Coronary artery (tissue), 2 donors: ENCODE data around the gene CYB561D2.

Source experiments
- DNase-seq: peaks from one replicate; pipeline ENCODE4 v3.0.0-alpha.2; 2017; ENCODE audit warnings: low spot score
- H3K27ac ChIP-seq, 2 donors: fragments of 200-600 bp; sonication (generic); one replicate each; pipeline ENCODE4 v1.5.1; 2016 to 2019
- H3K4me3 ChIP-seq: fragments of 200-600 bp; sonication (generic); 2 replicates; pipeline ENCODE4 v1.5.1; 2016; ENCODE audit warnings: mild to moderate bottlenecking, moderate library complexity
- TF ChIP-seq, protein P1 (sequence below): fragments of 200-600 bp; sonication (generic); IDR thresholded peaks from one replicate; pipeline ENCODE4 v1.5.1; 2019; ENCODE audit warnings: antibody characterized with exemption

CYB561D2 gene

DNA sequence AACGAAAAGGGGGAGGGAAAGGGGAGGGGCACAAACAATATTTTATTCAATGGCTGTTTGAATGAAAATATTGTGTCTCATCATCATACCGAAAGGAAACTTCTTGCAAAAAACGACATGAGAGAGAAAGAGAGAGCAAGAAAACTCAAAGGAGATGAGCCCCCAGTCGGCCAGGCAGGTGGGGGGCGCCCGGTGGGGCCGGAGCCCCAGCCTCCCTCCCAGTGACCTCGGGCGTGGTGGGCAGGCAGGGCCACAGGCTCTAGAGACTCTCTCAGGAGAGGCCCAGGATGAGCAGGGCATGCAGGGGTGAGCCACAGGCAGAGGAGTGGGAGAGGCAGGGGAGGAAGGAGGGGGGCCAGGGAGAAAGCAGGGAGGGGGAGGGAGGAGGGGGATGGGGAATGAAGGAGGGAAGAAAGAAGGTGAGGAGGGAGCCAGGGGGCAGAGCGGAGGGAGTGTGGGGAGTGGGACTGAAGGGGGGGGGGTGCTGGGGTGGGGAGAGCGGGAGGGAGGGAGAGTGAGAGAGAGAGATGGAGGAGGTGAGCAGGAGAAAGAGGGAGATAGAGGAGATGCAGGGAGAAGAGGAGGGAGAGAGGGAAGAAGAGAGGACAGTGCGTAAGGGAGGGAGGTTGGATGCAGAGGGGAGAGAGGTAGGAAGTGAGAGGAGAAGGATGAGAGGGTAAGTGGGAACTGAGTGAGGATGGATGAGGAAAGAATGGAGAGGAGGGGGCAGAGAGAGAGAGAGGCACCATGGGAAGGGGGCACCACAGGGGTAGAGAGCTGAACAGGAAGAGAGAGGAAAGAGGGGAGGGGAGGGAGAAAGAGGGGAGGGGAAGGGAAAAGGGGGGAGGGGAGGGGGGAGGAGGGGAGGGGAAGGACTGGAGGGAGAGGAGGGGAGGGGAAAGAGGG, 22.7 kb downstream of the CYB561D2 start:
- TF ChIP-seq, protein P1, sequence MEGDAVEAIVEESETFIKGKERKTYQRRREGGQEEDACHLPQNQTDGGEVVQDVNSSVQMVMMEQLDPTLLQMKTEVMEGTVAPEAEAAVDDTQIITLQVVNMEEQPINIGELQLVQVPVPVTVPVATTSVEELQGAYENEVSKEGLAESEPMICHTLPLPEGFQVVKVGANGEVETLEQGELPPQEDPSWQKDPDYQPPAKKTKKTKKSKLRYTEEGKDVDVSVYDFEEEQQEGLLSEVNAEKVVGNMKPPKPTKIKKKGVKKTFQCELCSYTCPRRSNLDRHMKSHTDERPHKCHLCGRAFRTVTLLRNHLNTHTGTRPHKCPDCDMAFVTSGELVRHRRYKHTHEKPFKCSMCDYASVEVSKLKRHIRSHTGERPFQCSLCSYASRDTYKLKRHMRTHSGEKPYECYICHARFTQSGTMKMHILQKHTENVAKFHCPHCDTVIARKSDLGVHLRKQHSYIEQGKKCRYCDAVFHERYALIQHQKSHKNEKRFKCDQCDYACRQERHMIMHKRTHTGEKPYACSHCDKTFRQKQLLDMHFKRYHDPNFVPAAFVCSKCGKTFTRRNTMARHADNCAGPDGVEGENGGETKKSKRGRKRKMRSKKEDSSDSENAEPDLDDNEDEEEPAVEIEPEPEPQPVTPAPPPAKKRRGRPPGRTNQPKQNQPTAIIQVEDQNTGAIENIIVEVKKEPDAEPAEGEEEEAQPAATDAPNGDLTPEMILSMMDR = no peak
- Histone ChIP-seq H3K27ac (no peak overlapping the region), H3K4me3 (no peak overlapping the region)
- no peak for DNase-seq

DNA sequence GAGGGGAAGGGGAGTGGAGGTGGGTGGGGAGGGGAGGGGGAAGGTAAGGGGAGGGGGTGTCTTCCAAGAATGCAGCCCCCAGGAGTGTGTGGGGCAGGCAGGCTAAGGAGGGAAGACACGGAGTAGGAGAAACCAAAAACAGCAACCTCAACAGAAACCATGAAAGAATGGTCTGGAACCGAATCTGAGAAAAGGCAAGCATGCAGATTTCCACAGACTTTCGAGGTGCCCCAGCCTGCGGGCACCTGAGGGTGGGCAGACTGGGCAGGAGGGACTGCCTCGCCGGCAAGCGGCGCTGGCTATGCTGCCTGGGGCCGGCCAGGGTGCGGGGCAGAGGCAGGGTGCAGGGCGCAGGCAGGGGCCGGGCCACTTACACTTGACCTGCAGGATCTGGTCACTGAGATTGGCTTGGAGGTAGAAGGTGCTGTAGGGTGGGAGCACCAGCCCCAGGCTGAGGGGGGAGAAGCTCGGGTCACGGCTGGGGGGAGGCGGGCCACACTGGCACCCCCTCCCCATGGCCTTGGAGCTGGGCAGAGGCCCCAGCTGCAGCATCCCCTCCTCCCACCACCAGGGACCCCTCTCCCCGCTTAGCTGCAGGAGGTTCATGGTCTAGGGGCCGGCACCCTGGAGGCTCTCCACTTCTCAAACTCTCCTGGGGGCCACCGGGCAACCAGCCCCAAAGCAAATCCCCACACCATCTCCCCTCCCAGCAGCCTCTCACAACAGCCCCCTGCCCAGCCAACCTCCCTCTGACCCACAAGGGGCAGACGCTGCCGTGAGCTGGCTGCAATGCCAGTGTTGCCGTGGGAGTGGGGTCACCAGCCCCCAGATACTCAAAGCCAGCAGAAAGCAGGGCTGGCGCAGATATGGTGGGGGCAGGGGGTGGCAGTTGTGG, 23.9 kb downstream of the CYB561D2 start:
- Histone ChIP-seq H3K27ac (no peak overlapping the region), H3K4me3 (no peak overlapping the region)
- no peak for DNase-seq
- TF ChIP-seq, protein P1 = no peak

GRCh38 chr3:50375258-50375931, 24.7 kb downstream of the CYB561D2 start:
- no peak for DNase-seq
- Histone ChIP-seq H3K27ac (no peak overlapping the region), H3K4me3 (no peak overlapping the region)
- TF ChIP-seq, protein P1 = no peak

DNA sequence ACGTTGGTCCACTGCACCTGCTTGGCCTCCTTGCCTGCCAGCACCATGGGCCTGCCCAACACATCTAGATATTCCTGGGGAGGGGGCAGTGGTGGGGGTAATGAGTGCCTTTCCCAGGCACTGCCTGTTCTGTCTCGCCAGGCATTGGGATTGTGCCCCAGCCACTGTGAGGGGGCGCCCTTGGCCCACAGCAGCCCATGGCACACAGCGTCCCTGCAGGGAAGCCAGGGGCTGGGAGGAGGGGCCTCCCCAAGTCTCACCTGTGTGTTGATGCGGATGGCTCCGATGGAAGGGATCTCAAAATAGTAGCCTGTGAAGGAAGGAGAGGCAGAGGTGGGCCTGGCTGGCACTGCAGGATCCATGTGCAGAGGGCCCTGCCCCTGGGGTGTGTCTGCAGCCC, 27.4 kb downstream of the CYB561D2 start:
- no peak overlapping the region for H3K4me3 ChIP-seq
- no peak for DNase-seq
- H3K27ac ChIP-seq = no peak overlapping the region
- TF ChIP-seq, protein P1 = no peak

- TF ChIP-seq, protein P1 = no peak
- no peak for DNase-seq
- no peak overlapping the region for H3K27ac ChIP-seq
- H3K4me3 ChIP-seq = no peak overlapping the region
These were observed 28.1 kb downstream of the CYB561D2 start for GRCh38 chr3:50378757-50379156.

GRCh38 chr3:50380405-50381085, 29.9 kb downstream of the CYB561D2 start:
- DNase-seq = no peak
- TF ChIP-seq, protein P1 = no peak
- Histone ChIP-seq H3K4me3 (no peak overlapping the region), H3K27ac (no peak overlapping the region)
